Measurements from ENCODE around the gene TXNL4B. TPM values are rescaled to one million over a fixed set of nuclear protein-coding genes. Genes with fewer than 3 reads are reported as not detected.
"Not testable (repeated sequence)": the region's sequence is repeated elsewhere in the genome, so short reads cannot be mapped to it uniquely, and the experiment has no call there.

Gene TXNL4B
- total and polyA plus RNA-seq, 4 donors = 5.4 to 17.7 (median 12.7) TPM

DNA sequence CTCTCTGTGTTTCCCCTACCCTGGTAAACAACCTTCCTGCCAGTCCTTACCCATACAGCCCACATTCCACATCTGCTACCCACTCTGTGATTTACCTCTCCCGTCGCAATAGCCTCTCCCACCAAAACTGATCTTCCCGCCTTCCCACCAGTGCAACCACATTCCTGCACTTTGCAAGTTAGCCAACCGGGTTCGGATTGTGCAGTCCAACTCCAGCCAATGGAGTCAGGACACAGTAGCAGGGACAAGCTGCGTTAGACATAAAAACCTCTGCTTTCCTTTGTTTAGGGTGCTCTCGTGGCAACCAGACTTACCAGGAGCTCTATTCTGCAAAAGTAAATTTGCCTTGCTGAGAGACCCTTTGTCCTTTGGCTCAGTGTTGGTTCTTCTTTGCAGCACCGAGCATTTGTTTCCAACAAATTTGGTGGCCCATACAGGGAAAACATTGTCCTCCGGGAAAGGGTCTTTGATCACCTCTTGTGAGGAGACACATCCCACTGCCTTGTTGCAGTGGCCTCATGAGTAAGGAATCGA is 29.0 kb downstream of the TXNL4B start:
- DNase-seq = no peak
- no peak overlapping the region for H3K4me3 ChIP-seq
- H3K36me3 ChIP-seq (ENCODE audit: control insufficient read depth in 4 of 4, insufficient read depth in 4 of 4, low read length in 4 of 4) = no peaks in the 10 kb centered on the region
- WGBS, 2 donors = 90 to 94% methylated on average over 10 of the region's 10 CpGs
- TF ChIP-seq, protein P1, sequence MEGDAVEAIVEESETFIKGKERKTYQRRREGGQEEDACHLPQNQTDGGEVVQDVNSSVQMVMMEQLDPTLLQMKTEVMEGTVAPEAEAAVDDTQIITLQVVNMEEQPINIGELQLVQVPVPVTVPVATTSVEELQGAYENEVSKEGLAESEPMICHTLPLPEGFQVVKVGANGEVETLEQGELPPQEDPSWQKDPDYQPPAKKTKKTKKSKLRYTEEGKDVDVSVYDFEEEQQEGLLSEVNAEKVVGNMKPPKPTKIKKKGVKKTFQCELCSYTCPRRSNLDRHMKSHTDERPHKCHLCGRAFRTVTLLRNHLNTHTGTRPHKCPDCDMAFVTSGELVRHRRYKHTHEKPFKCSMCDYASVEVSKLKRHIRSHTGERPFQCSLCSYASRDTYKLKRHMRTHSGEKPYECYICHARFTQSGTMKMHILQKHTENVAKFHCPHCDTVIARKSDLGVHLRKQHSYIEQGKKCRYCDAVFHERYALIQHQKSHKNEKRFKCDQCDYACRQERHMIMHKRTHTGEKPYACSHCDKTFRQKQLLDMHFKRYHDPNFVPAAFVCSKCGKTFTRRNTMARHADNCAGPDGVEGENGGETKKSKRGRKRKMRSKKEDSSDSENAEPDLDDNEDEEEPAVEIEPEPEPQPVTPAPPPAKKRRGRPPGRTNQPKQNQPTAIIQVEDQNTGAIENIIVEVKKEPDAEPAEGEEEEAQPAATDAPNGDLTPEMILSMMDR (IDR thresholded peaks at IDR 0.05; ENCODE audit: control extremely low read depth, extremely low read depth) = no peak
- ATAC-seq (ENCODE audit: insufficient read depth, low FRiP score) = no peak
- H3K27me3 ChIP-seq (ENCODE audit: control insufficient read depth in 3 of 3, insufficient read depth in 3 of 3, low read length in 2 of 3) = no peaks in the 10 kb centered on the region
- no peak overlapping the region for H3K27ac ChIP-seq (ENCODE audit: low read depth in 1 of 2, low read length in 1 of 2)
- no peaks in the 10 kb centered on the region for H3K9me3 ChIP-seq (ENCODE audit: control insufficient read depth in 4 of 4, insufficient read depth in 3 of 4, low read length in 3 of 4)
- H3K9ac ChIP-seq (ENCODE audit: insufficient read depth in 1 of 2, low read length in 2 of 2) = no peak overlapping the region
- H3K4me1 ChIP-seq (ENCODE audit: control insufficient read depth in 5 of 5, insufficient read depth in 5 of 5, low read length in 5 of 5) = no peaks in the 10 kb centered on the region

DNA sequence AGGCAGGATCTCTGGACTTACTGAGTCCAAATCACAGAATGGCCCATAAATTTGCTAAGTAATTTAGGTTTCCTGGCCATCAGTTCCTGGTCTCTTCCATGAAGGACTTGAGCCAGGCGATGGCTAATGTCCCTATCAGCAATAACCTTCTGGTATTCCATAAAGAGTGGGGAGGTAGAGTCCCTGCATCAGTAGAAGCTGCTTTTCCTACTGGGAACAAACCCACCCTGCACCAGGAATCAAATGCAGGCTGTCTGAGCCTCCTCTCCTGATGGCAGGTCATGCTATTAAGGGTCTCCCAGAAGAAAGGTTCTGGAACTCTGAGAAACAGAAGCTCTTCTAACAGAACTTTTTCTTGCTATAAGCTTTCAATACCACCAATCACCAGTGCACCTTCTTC is 31.9 kb downstream of the TXNL4B start:
- H3K27me3 ChIP-seq (ENCODE audit: control insufficient read depth in 3 of 3, insufficient read depth in 3 of 3, low read length in 2 of 3) = no peaks in the 10 kb centered on the region
- H3K27ac ChIP-seq (ENCODE audit: low read depth in 1 of 2, low read length in 1 of 2) = no peak overlapping the region
- WGBS, 2 donors = 95 to 100% methylated on average over 1 of the region's 1 CpG
- no peaks in the 10 kb centered on the region for H3K4me1 ChIP-seq (ENCODE audit: control insufficient read depth in 5 of 5, insufficient read depth in 5 of 5, low read length in 5 of 5)
- H3K36me3 ChIP-seq (ENCODE audit: control insufficient read depth in 4 of 4, insufficient read depth in 4 of 4, low read length in 4 of 4) = no peaks in the 10 kb centered on the region
- no peak overlapping the region for H3K9ac ChIP-seq (ENCODE audit: insufficient read depth in 1 of 2, low read length in 2 of 2)
- no peak overlapping the region for H3K4me3 ChIP-seq
- no peaks in the 10 kb centered on the region for H3K9me3 ChIP-seq (ENCODE audit: control insufficient read depth in 4 of 4, insufficient read depth in 3 of 4, low read length in 3 of 4)
- TF ChIP-seq, protein P1 (IDR thresholded peaks at IDR 0.05; ENCODE audit: control extremely low read depth, extremely low read depth) = no peak
- no peak for ATAC-seq (ENCODE audit: insufficient read depth, low FRiP score)
- no peak for DNase-seq

DNA sequence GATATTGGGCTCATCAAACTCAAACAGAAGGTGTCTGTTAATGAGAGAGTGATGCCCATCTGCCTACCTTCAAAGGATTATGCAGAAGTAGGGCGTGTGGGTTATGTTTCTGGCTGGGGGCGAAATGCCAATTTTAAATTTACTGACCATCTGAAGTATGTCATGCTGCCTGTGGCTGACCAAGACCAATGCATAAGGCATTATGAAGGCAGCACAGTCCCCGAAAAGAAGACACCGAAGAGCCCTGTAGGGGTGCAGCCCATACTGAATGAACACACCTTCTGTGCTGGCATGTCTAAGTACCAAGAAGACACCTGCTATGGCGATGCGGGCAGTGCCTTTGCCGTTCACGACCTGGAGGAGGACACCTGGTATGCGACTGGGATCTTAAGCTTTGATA is 33.0 kb downstream of the TXNL4B start:
- H3K36me3 ChIP-seq (ENCODE audit: control insufficient read depth in 4 of 4, insufficient read depth in 4 of 4, low read length in 4 of 4) = no peaks in the 10 kb centered on the region
- no peaks in the 10 kb centered on the region for H3K9me3 ChIP-seq (ENCODE audit: control insufficient read depth in 4 of 4, insufficient read depth in 3 of 4, low read length in 3 of 4)
- DNase-seq = no peak
- H3K4me1 ChIP-seq (ENCODE audit: control insufficient read depth in 5 of 5, insufficient read depth in 5 of 5, low read length in 5 of 5) = no peaks in the 10 kb centered on the region
- TF ChIP-seq, protein P1 (IDR thresholded peaks at IDR 0.05; ENCODE audit: control extremely low read depth, extremely low read depth) = no peak
- H3K9ac ChIP-seq (ENCODE audit: insufficient read depth in 1 of 2, low read length in 2 of 2) = no peak overlapping the region
- H3K4me3 ChIP-seq = no peak overlapping the region
- no peak overlapping the region for H3K27ac ChIP-seq (ENCODE audit: low read depth in 1 of 2, low read length in 1 of 2)
- no peak for ATAC-seq (ENCODE audit: insufficient read depth, low FRiP score)
- 94 to 95% methylated on average over 9 of the region's 9 CpGs for WGBS, 2 donors
- no peaks in the 10 kb centered on the region for H3K27me3 ChIP-seq (ENCODE audit: control insufficient read depth in 3 of 3, insufficient read depth in 3 of 3, low read length in 2 of 3)

- not testable (repeated sequence) for ATAC-seq (ENCODE audit: insufficient read depth, low FRiP score)
- WGBS, 2 donors = 61 to 73% methylated on average over 5 to 7 of the region's 7 CpGs
These were observed 34.4 kb downstream of the TXNL4B start for GRCh38 chr16:72059060-72059459.

DNA sequence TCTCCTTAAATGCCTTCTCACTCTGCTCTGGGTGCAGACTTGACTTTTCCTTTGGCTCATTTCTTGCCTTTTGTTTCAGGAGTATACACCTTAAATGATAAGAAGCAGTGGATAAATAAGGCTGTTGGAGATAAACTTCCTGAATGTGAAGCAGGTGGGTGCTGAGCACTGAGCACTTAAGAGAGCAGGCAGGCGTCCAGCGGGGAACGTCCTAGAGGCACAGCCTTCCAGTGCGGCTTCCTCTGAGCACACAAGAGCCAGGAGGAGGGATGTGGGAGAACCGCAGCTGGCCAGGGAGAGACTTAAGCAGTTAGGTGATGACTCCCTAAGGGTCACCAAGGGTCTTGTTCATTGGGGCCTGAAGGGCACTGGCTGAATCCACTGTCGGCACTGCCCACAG is 36.1 kb downstream of the TXNL4B start:
- H3K36me3 ChIP-seq (ENCODE audit: control insufficient read depth in 4 of 4, insufficient read depth in 4 of 4, low read length in 4 of 4); H3K27me3 ChIP-seq (ENCODE audit: control insufficient read depth in 3 of 3, insufficient read depth in 3 of 3, low read length in 2 of 3); DNase-seq; H3K4me3 ChIP-seq; H3K9me3 ChIP-seq (ENCODE audit: control insufficient read depth in 4 of 4, insufficient read depth in 3 of 4, low read length in 3 of 4); ATAC-seq (ENCODE audit: insufficient read depth, low FRiP score); H3K4me1 ChIP-seq (ENCODE audit: control insufficient read depth in 5 of 5, insufficient read depth in 5 of 5, low read length in 5 of 5); H3K27ac ChIP-seq (ENCODE audit: low read depth in 1 of 2, low read length in 1 of 2); H3K9ac ChIP-seq (ENCODE audit: insufficient read depth in 1 of 2, low read length in 2 of 2): not testable (repeated sequence)
- 58% methylated on average over 2 of the region's 6 CpGs; no CpG with 5 or more reads in 1 of the 2 donors for WGBS, 2 donors

More at GRCh38 chr16:72059060-72059459, 34.4 kb downstream of the TXNL4B start:
- H3K9ac ChIP-seq (ENCODE audit: insufficient read depth in 1 of 2, low read length in 2 of 2); H3K4me1 ChIP-seq (ENCODE audit: control insufficient read depth in 5 of 5, insufficient read depth in 5 of 5, low read length in 5 of 5); H3K27me3 ChIP-seq (ENCODE audit: control insufficient read depth in 3 of 3, insufficient read depth in 3 of 3, low read length in 2 of 3); H3K27ac ChIP-seq (ENCODE audit: low read depth in 1 of 2, low read length in 1 of 2); H3K36me3 ChIP-seq (ENCODE audit: control insufficient read depth in 4 of 4, insufficient read depth in 4 of 4, low read length in 4 of 4); H3K4me3 ChIP-seq; DNase-seq; H3K9me3 ChIP-seq (ENCODE audit: control insufficient read depth in 4 of 4, insufficient read depth in 3 of 4, low read length in 3 of 4): not testable (repeated sequence)

Measured in lung (tissue), 12 donors.